Activated CD8-positive, alpha-beta T cell treated with anti-CD3 and anti-CD28 coated beads, Interleukin-2, amount 10 ng/mL, durations not matched to agents 7 days and 5 days (primary cell): ENCODE data around the gene MYO18A. TPM values are rescaled to one million over a fixed set of nuclear protein-coding genes. Genes with fewer than 3 reads are reported as not detected.

Experiments
- ATAC-seq: fragments of 150-1000 bp; cut with Tn5 transposase; one replicate; pipeline ENCODE4 v1.10.0; 2021; ENCODE audit warnings: moderate library complexity
- CTCF ChIA-PET: fragments of 350-600 bp; sonication (Branson Sonifier 250); formaldehyde crosslinking; loops from one replicate; lab custom pipeline; 2021; ENCODE audit warnings: antibody characterized with exemption; lab: Charles Lee
- POLR2A ChIA-PET: fragments of 350-600 bp; sonication (Branson Sonifier 250); formaldehyde crosslinking; loops from one replicate; lab custom pipeline; 2021; ENCODE audit warnings: antibody characterized with exemption; lab: Charles Lee
- DNase-seq: peaks from one replicate; pipeline ENCODE4 v3.0.0-alpha.2; 2020
- H3K27ac Mint-ChIP-seq: one replicate; pipeline ENCODE4 v1.8.0; 2021; ENCODE audit warnings: mild to moderate bottlenecking, mixed read lengths
- H3K27me3 Mint-ChIP-seq: one replicate; pipeline ENCODE4 v1.8.0; 2021; ENCODE audit warnings: low read depth, mixed read lengths
- H3K36me3 Mint-ChIP-seq: one replicate; pipeline ENCODE4 v1.8.0; 2021; ENCODE audit warnings: low read depth, mixed read lengths
- H3K4me1 Mint-ChIP-seq: one replicate; pipeline ENCODE4 v1.8.0; 2021; ENCODE audit warnings: low read depth, mixed read lengths
- H3K4me3 Mint-ChIP-seq: one replicate; pipeline ENCODE4 v1.8.0; 2021; ENCODE audit warnings: mild to moderate bottlenecking, mixed read lengths
- H3K9me3 Mint-ChIP-seq: one replicate; pipeline ENCODE4 v1.8.0; 2022; ENCODE audit warnings: mixed read lengths; ENCODE audit not compliant: insufficient read depth
- total RNA-seq, 2 experiments: library from RNA; stranded (reverse); gene quantifications; one replicate each; pipeline ENCODE4 v1.2.3, GENCODE V29; 2021

MYO18A gene
- total RNA-seq, 2 experiments from 2014 or later: 53.4 to 53.8 TPM

DNA sequence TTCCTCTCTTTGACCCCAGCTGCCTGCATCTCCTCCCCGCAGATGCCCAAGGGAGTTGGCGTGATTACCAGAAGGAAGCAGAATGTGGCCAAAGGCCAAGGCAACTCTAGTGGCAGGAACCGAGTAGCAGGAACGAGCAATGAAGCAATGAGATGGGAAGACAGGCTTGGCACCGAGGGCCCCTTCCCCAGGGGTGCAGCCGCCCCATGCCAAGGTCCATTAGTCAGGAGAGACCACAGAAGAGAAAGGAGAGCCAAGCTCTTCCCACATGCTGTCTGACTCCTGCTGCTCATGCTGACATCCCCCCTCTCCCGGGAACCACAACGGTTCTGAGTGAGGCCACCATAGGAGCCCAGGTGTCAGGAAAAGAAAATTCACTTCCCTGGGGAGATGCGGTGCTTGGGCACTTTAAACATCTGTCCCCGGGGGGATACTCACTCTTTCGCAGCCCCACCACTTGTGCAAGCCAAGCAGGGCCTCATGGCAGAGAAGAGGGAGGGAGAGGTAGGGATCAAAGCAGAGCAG lies 67.4 kb downstream of the MYO18A start:
- Mint-ChIP-seq H3K27me3 (no peaks in the 10 kb centered on the region), H3K27ac (no peak overlapping the region), H3K36me3 (peaks cover 15% of the 10 kb centered on the region), H3K9me3 (no peaks in the 10 kb centered on the region), H3K4me3 (no peak overlapping the region), H3K4me1 (peaks cover 9% of the 10 kb centered on the region)
- ChIA-PET CTCF (interaction anchor here (0.8 to 5.9 kb wide), 15 partner anchors 11 to 348 kb away, joined by 3 to 124 read pairs (median 4); partner anchors contain the start of gene PHF12), POLR2A (interaction anchor here (1.3 kb wide), 1 partner anchor 159 kb away, joined by 3 read pairs; no protein-coding TSS in a partner anchor)
- no peak for DNase-seq
- ATAC-seq: no peak

GRCh38 chr17:29111816-29112499 lies 68.2 kb downstream of the MYO18A start:
- Mint-ChIP-seq H3K36me3 (peaks cover 18% of the 10 kb centered on the region), H3K27ac (no peak overlapping the region), H3K4me1 (peaks cover 7% of the 10 kb centered on the region), H3K9me3 (no peaks in the 10 kb centered on the region), H3K4me3 (no peak overlapping the region), H3K27me3 (no peaks in the 10 kb centered on the region)
- ChIA-PET CTCF (interaction anchor here (0.6 to 5.9 kb wide), 19 partner anchors 12 to 347 kb away, joined by 3 to 124 read pairs (median 3); partner anchors contain the start of gene PHF12), POLR2A (interaction anchor here (1.3 kb wide), 1 partner anchor 158 kb away, joined by 3 read pairs; no protein-coding TSS in a partner anchor)
- ATAC-seq (peak; percentile 72), DNase-seq (peak; percentile 71)

GRCh38 chr17:29110372-29110757 lies 69.8 kb downstream of the MYO18A start:
- ChIA-PET CTCF (interaction anchor here (1.1 to 5.9 kb wide), 4 partner anchors 12 to 158 kb away, joined by 3 to 124 read pairs (median 12); partner anchors contain the start of gene PHF12), POLR2A (interaction anchor here (1.3 kb wide), 1 partner anchor 10 kb away, joined by 3 read pairs; no protein-coding TSS in a partner anchor)
- Mint-ChIP-seq H3K9me3 (no peaks in the 10 kb centered on the region), H3K27me3 (no peaks in the 10 kb centered on the region), H3K4me3 (no peak overlapping the region), H3K27ac (no peak overlapping the region), H3K4me1 (no peaks in the 10 kb centered on the region), H3K36me3 (peaks cover 18% of the 10 kb centered on the region)
- DNase-seq: no peak
- no peak for ATAC-seq

GRCh38 chr17:29109477-29110371 lies 70.5 kb downstream of the MYO18A start:
- DNase-seq (no peak), ATAC-seq (no peak)
- no peaks in the 10 kb centered on the region for H3K27me3 Mint-ChIP-seq
- no peaks in the 10 kb centered on the region for H3K9me3 Mint-ChIP-seq
- ChIA-PET POLR2A (interaction anchor here (0.6 to 1.3 kb wide), 2 partner anchors 9 kb away, joined by 3 read pairs; no protein-coding TSS in a partner anchor), CTCF (interaction anchor here (1.1 to 5.9 kb wide), 4 partner anchors 11 to 157 kb away, joined by 3 to 124 read pairs (median 12); partner anchors contain the start of gene PHF12)
- no peak overlapping the region for H3K27ac Mint-ChIP-seq
- H3K4me1 Mint-ChIP-seq: no peaks in the 10 kb centered on the region
- no peak overlapping the region for H3K4me3 Mint-ChIP-seq
- H3K36me3 Mint-ChIP-seq: peaks cover 18% of the 10 kb centered on the region

DNA sequence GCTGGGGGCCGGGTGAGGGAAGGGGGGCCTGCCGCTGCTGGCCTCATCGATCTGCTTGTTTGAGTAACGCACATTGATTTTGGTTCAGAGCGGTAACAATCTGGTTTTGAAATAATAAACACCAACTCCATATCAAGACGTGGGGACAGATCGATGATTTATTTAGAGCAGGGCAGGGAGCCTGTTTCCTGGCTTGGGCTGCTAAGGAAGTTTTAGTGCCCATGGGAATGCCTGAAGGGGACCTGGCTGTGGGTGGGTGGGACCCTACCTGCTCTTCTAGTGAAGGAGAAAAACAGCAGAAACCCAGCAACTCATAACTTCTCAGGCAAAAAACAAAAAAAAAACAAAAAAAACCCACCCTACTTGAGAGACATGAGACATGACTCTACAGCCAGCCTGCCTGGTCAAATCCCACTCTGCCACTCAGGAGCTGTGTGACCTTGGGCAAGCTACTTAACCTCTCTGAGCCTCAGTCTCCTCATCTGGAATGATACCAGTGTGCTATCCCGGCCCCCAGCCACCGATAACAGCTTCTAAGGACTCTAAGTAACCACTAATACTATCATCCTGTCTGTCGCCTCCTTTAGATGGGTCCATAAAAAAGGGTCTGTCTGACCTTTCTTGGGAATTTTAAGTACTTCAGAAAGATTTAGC lies 71.2 kb downstream of the MYO18A start:
- H3K9me3 Mint-ChIP-seq: no peaks in the 10 kb centered on the region
- no peak overlapping the region for H3K4me3 Mint-ChIP-seq
- peaks cover 18% of the 10 kb centered on the region for H3K36me3 Mint-ChIP-seq
- POLR2A ChIA-PET: interaction anchor here (0.6 to 1.3 kb wide), 3 partner anchors 8 to 71 kb away, joined by 3 read pairs; partner anchors contain the start of gene MYO18A
- H3K27ac Mint-ChIP-seq: no peak overlapping the region
- no peaks in the 10 kb centered on the region for H3K27me3 Mint-ChIP-seq
- ATAC-seq (no peak), DNase-seq (no peak)
- no peaks in the 10 kb centered on the region for H3K4me1 Mint-ChIP-seq
- CTCF ChIA-PET: interaction anchor here (1.0 to 5.9 kb wide), 3 partner anchors 8 to 144 kb away, joined by 3 to 124 read pairs (median 4); no protein-coding TSS in a partner anchor

DNA sequence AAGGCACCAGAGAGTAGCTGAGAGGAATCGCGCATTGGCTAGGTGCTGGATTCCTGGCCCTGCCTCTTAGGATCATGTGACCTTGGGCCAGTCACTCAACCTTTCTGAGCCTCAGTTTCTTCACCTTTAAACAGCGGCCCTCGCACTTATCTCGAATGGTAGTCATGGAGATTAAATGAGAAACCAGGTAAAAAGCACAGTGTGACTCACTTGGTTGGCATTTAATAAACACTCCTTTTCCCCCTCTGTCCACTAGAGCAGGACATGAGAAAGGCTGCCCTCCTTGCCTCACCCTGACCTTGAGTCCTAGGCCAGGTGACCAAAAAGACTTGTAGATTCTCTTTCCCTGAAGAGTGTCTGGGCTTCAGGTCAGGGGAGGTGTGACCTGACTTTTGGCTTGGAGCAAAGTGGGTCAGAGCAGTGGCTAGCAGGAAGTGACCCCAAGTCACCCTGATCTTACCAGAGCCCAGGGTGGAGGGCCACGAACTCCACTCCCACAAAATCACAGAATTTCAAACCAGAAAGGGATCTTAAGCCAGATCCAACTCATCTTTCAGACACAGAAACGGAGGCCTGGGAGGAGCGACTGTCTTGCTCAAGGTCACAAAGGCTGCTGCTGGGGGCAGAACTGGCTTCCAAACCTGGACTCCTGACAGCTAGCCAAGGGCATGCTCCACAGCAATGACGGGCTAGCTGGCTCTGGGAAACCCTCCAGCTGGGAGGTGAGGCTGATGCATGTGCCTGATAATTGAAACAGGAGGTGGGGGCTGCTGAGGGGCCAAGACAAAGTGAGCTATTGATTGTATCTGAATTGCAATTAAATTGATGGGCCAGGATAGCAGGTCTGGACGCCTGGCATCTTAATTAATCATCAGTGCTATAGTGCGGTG lies 72.0 kb downstream of the MYO18A start:
- ChIA-PET CTCF (interaction anchor here (1.0 to 2.0 kb wide), 4 partner anchors 9 to 142 kb away, joined by 4 to 12 read pairs (median 6); no protein-coding TSS in a partner anchor), POLR2A (no interaction called here)
- Mint-ChIP-seq H3K36me3 (peaks cover 18% of the 10 kb centered on the region), H3K4me1 (no peaks in the 10 kb centered on the region), H3K9me3 (no peaks in the 10 kb centered on the region), H3K27ac (no peak overlapping the region), H3K27me3 (no peaks in the 10 kb centered on the region), H3K4me3 (no peak overlapping the region)
- ATAC-seq (no peak), DNase-seq (no peak)

GRCh38 chr17:29107084-29107483 lies 73.1 kb downstream of the MYO18A start:
- H3K4me3 Mint-ChIP-seq: no peak overlapping the region
- DNase-seq (no peak), ATAC-seq (no peak)
- ChIA-PET CTCF (interaction anchor here (1.1 to 2.0 kb wide), 3 partner anchors 10 to 141 kb away, joined by 4 to 12 read pairs (median 8); no protein-coding TSS in a partner anchor), POLR2A (interaction anchor here (1.1 kb wide), 1 partner anchor 120 kb away, joined by 3 read pairs; no protein-coding TSS in a partner anchor)
- H3K36me3 Mint-ChIP-seq: peaks cover 18% of the 10 kb centered on the region
- peak overlapping the region; percentile 53 for H3K27ac Mint-ChIP-seq
- H3K27me3 Mint-ChIP-seq: no peaks in the 10 kb centered on the region
- H3K4me1 Mint-ChIP-seq: no peaks in the 10 kb centered on the region
- no peaks in the 10 kb centered on the region for H3K9me3 Mint-ChIP-seq

DNA sequence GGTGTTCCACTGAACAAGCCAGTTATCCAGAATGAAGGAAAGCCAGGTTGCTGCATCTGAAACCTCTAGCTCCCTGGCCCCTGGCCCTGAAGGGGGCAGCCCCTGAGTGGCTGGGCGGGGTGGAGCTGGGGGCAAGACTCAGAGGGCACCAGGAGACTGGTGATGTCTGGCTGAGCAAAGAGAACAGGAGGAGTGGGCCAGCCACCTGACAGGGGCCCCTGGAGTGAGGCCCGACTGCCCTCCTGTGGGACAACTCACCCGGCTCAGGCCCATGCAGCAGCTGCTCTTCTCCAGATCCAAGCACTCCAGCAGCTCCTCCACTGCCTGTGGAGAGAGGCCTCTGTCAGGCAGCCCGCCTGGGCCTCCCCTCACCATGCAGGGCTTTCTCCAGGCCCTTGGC lies 76.9 kb downstream of the MYO18A start:
- Mint-ChIP-seq H3K4me1 (peaks cover 7% of the 10 kb centered on the region), H3K27ac (no peak overlapping the region), H3K36me3 (peaks cover 7% of the 10 kb centered on the region), H3K9me3 (no peaks in the 10 kb centered on the region), H3K4me3 (no peak overlapping the region), H3K27me3 (no peaks in the 10 kb centered on the region)
- no peak for DNase-seq
- ATAC-seq: no peak
- CTCF ChIA-PET: interaction anchor here (0.9 to 2.2 kb wide), 3 partner anchors 14 to 138 kb away, joined by 4 to 6 read pairs (median 4); no protein-coding TSS in a partner anchor
- POLR2A ChIA-PET: no interaction called here

GRCh38 chr17:29102741-29103181 lies 77.4 kb downstream of the MYO18A start:
- ChIA-PET CTCF (interaction anchor here (0.9 to 2.2 kb wide), 3 partner anchors 14 to 137 kb away, joined by 4 to 6 read pairs (median 4); no protein-coding TSS in a partner anchor), POLR2A (no interaction called here)
- Mint-ChIP-seq H3K27ac (no peak overlapping the region), H3K27me3 (no peaks in the 10 kb centered on the region), H3K36me3 (peaks cover 11% of the 10 kb centered on the region), H3K9me3 (no peaks in the 10 kb centered on the region), H3K4me1 (peaks cover 7% of the 10 kb centered on the region), H3K4me3 (no peak overlapping the region)
- DNase-seq (no peak), ATAC-seq (no peak)

DNA sequence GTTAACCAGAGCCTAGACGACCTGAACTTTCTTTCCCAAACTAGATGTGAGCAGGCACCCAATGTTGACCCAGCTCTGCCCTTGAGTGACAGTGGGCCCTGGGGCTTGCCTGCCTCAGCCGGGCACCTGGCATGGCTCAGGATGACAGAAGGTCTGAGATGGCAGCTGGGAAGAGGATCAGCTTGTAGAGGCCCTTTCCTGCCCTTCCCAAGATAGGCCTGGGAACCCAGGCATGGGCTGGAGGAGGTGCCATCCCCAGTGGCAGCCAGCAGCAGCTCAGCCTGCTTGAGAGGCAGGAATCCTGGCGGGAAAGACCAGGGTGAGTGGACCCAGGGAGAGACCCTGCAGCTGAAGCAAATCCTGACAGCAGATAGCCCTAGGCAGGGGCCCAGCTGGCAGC lies 78.2 kb downstream of the MYO18A start:
- ChIA-PET POLR2A (no interaction called here), CTCF (interaction anchor here (1.7 to 2.2 kb wide), 2 partner anchors 22 to 136 kb away, joined by 4 to 6 read pairs; no protein-coding TSS in a partner anchor)
- Mint-ChIP-seq H3K4me3 (no peak overlapping the region), H3K27me3 (no peaks in the 10 kb centered on the region), H3K27ac (no peak overlapping the region), H3K4me1 (peaks cover 7% of the 10 kb centered on the region), H3K9me3 (no peaks in the 10 kb centered on the region), H3K36me3 (peaks cover 9% of the 10 kb centered on the region)
- no peak for DNase-seq
- no peak for ATAC-seq
